NCI-H2196 (cell line): ENCODE data around the gene BTBD19.
A peak's percentile ranks its signal among the peaks of the same experiment; 100 is the strongest.
"Not testable (repeated sequence)": the region's sequence is repeated elsewhere in the genome, so short reads cannot be mapped to it uniquely, and the experiment has no call there.

Experiments
- DNase-seq: peaks from one replicate; lab custom pipeline; 2025; ENCODE audit not compliant: unreplicated experiment; lab: John Stamatoyannopoulos, UW

Gene BTBD19

DNA sequence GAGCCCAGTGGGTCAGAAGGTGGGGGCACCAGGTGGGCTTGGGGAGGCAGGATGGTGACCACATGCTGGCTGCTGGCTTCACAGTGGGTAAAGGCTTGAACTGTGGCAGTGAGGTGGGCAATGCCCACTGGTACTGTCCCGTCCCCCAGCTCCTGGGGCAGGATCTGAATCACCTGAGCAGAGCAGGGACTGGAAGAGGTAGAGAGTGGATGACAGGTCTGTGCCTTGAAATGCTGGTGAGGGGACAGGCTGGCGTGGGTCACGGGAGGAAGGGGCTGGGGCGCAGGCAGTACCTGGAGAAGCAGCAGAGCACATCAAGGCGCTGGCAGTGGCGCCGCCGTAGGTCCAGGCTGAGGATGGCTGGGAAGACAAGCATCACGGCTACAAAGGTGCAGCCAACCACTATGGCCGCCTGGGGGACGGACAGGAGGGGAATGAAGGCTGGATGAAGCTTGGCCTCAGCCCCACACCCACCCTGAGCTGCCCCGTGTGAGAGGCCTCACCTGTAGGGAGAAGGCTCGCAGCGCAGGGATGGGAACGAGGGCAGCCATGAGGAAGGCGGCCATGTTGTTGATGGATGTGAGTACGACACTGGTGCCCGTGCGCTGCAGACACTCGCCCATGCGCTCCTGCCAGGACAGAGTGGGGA lies 19.8 kb downstream of the BTBD19 start:
- no peak for DNase-seq

DNA sequence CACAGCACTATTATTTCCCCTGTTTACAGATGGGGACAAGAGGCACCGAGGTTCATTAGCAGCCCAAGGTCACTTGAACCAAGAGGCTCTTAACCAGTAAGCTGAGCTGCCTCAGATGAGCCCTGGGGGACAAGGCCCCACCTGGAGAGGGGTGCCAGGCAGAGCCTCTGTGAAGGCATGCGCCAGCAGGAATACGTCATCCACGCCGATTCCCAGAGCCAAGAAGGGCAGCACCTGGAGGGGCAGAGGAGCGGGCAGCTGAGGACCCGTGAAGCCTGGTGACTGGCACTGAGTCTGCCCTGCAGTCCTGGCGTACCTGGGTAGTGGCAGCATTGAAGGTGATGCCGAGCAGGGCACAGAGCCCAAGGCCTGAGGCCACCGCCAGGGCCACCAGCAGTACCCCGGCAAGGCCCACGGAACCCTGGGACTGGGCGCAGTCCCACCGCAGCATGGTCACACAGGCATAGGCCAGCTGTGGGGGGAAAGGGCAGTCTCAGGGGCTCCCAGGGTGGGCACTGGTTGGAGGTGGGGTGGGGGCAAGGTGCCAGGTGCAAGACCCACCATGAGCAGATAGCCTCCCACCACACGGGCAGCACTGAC lies 20.6 kb downstream of the BTBD19 start:
- no peak for DNase-seq

DNA sequence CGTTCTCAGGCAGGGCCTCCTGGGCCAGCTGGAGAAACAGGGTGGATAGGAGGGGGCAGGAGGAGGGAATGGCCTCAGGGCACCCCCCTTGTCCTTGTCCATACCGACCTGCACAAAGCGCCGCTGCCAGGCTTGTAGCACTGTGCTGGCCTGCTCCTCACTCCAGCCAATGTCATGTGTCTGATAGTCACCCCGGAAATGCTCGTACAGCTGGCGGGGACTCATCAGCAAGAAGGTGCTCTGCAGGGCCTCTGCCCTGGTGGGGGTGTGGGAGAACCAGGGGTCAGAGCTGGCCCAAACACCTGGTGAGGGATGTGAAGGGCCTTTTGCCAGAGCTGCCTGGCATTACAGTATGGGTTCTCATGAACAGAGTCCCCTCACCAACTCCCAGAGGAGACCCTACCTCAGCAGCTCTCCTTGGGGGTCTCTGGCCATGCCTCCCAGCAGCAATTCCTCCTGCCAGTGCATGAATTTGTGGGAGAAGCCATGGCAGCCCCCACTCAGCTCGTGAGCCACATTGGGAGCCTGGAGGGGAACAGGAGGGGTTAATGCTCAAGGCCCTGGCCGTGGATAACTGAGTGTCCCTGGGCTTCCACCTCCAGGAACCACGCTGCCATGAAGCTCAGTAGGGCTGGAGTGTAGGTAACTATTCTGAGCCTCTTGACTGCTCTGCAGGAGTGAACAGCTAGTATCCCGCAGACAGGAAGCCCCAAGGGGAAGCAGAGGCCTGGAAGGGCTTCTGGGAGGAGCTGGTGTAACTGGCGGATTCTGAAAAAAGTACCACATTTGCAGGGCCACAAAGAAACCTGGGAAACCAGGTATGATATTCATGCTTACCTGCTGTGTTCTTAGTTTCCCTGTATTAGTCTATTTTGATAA lies 21.4 kb downstream of the BTBD19 start:
- DNase-seq = no peak

DNA sequence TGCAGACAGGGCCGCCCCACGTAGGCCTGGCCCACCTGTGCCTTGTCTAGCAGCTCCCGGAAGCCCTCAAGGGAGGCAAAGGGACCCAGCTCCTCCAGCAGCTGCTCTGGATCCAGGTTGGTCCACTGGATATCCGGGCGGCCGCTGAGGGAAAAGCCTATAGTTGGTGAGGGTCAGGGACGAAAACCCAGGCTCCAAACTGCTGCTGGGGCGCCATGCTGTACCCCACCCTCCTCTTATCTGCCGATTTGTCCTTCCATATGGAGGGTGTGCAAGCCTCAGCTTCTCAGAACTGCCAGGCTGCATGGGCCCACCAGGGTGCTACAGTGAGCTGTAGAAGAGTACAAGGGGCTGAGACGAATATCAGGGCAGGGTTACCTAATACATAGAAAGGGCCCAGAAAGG lies 22.6 kb downstream of the BTBD19 start:
- DNase-seq = no peak

DNA sequence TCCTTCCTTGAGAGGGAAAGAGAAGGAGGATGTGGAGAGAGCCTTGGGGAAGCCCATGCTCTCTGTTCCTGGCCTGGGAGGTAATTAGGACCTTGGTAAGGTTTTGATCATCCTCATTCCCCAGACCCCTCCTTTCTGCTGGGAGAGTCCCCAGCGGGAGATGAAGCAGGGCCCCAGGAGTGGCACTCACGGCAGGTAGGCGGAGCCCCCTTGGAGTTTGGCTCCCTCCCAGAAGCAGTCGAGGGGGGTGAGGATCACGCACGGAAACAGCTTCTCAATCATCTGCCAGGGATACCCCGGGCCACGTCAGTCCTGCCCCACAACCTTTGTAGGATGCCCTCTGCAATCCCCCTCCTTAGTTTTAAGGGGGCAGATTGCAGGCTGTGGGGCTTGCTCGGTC lies 23.2 kb downstream of the BTBD19 start:
- DNase-seq = no peak

DNA sequence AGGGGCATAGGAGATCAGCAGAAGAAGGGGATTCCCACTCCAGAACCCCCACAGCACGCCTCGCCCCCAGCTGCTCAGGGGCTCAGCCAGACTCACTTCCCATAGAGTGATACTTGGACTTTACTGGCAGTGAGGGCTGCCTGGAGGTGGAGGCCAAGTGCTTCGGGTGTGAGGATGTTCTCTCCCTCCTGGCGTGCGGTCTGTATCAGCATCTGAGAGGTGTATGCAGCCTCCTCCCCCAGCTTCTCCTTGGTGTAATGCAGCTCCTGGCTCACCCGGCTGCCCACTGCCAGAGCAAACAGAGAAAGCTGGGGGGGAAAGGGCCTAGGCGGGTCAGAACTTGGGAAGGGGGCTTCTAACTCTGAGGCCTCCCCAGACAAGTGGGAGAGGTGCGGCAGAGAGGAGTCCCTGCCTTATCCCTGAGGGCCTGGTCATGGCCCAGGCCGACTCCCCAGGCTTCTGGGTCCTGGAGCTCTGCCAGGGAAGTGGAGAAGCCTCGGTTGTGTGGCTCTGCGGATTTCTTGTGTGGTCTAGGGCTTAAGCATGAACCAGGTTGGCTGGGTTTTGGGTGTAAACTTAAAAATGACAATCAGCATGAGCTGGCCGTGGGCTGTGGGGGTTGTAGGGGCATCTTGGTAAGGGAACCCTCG lies 23.9 kb downstream of the BTBD19 start:
- no peak for DNase-seq

DNA sequence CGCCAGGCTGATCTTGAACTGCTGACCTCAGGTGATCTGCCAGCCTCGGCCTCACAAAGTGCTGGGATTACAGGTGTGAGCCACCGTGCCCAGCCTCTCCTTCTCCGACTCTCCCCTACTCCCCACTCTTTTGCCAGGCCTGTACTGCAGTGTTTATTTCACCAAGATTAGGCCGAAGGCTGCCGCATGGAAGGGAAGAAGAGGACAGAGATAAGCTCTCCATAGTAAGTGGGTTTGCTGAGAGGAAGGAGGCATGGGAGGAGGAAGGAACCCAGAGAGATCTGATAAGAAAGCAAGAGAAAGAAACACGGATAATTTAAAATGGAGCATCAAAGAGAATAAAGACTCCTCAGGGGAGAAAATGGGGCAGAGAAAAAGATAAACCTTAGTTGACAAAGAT lies 26.0 kb downstream of the BTBD19 start:
- DNase-seq = no peak

DNA sequence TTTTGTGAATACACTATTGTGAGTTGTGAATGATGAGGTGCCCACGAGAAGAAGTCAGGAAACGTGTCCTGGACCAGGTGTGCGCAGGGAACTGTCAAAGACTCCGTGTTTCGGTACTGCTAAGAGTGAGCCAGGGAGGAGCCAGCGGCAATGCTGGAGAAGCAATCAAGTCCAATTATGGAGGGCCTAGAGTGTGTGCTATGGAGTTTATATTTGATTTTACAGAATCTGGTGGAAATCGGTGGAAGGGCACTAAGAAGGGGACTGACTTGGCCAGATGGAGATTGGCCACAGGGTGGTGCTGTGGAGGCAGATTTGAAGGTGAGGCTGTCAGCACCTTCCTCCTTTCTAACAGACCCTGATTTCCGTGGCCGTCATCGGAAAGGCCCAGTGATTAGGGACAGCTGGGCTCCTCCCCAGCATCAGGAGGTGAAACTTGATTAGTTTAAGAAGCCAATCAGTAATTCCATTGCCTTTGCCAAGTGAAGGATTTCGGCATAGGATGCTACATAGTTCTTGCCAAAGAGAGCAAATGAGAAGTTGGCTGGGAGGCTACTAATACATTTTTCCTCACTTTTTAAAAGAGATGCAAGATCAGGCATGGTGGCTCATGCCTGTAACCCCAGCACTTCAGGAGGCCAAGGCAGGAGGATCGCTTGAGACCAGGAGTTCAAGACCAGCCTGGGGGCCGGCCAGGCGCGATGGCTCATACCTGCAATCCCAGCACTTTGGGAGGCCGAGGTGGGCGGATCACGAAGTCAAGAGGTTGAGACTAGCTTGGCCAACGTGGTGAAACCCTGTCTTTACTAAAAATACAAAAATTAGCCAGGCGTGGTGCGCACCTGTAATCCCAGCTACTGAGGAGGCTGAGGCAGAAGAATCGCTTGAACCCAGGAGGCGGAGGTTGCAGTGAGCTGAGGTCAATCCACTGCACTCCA lies 27.7 kb downstream of the BTBD19 start:
- DNase-seq = peak; percentile 85

DNA sequence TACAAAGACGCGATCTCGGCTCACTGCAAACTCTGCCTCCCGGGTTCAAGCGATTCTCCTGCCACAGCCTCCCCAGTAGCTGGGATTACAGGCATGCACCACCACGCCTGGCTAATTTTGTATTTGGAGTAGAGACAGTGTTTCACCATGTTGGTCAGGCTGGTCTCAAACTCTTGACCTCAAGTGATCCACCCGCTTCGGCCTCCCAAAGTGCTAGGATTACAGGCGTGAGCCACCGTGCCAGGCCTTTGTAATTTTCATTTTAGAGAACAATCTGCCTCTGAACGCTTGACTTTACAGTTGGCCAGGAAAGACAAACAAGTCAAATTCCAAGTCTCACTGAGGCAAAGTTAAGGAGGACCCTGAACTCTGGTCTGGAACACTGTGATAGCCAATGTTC lies 30.0 kb downstream of the BTBD19 start:
- not testable (repeated sequence) for DNase-seq

DNA sequence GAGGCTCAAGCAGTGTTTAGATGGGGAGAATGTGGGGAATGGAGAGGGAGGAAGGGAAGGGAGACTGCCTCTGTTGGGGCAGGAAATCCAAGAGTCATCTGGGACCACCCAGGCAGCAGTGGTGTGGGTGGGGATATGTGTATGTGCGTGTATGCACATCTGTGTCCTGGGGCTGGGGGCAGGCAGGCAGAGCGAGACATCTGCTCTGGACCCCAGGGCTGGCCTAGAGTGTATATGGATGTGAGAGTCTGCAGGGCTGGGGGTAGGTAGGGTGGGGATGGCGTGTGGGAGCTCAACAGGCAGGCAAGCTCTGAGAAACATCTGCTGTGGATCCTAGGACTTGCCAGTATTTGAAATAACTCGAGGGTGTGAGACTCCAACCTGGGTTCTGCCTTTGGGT lies 31.3 kb downstream of the BTBD19 start:
- DNase-seq = no peak

DNA sequence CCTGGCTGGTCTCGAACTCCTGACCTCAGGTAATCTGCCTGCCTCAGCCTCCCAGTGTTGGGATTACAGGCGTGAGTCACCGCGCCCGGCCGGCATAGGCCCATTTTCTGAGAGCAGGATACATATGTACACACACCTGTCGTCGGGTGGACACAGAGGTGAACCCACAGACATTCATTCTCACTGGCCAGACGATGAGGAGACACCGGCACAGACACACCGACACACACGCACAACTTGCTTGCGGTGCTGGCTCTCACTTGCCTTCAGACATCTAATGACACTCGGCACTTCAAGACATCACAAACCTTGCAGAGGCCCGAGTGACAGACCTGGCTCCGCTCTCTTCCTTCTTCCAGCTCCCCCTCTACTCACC lies 34.2 kb downstream of the BTBD19 start:
- DNase-seq = no peak

DNA sequence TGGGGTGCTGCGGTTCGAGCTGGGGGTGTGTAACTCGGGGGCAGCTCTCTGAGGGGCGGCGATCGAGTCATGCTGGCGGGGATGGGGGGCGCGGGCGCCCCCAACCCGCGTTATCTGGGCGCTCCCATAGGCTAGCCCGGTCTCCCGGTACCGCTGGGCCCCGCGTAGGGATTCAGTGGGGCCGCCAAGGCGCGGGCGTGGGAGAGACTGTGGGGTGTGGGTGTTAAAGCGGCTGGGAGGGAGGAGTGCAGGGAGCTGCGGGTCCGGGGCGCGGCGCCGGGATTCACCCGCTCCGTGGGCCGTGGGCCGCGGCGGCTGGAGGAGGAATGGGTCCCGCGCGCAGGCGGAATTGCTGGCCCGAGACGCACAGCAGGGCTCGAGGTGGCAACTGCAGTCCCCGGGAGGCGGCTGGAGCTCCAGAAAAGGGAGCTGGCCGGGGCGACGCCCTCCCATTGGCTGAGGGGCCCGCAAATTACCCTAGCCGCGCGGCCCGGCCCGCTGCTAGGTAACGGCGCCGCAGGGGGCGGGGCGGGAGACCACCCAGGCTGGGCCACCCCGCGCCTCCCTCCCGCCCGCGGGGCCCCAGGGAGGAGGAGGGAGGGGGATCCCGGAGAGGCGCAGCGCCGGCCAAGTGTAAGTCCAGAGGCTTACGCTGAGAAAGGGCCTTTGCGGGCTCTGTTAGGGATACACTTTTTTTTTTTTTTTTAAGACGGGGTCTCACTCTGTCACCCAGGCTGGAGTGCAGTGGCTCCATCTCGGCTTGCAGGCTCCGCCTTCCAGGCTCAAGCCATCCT lies 34.7 kb downstream of the BTBD19 start, which contains the start of gene PTCH2:
TSS of gene PTCH2 (minus strand) at position 392 of the 794 bp plus-strand sequence. CDS start at position 71, 321 bp downstream.
- DNase-seq = peak; percentile 14

DNA sequence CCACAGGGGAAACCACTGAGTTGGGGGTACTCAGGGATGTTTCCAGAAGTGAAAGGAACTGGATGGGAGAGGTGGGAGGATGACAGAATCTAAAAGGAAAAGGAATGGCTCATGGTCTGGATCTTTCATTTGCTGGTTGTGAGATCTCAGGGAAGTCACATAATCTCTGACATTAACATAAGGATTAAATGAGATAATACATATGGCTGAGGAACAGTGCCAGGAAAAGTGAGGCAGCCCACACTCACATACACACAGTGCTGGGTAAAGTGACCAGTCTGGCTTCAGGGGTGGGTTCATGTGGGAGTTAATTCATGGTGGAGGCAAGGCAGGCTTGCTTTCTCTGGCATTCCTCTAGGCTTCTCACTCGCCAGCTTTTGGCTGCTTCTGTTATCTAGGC lies 38.7 kb downstream of the BTBD19 start:
- no peak for DNase-seq

DNA sequence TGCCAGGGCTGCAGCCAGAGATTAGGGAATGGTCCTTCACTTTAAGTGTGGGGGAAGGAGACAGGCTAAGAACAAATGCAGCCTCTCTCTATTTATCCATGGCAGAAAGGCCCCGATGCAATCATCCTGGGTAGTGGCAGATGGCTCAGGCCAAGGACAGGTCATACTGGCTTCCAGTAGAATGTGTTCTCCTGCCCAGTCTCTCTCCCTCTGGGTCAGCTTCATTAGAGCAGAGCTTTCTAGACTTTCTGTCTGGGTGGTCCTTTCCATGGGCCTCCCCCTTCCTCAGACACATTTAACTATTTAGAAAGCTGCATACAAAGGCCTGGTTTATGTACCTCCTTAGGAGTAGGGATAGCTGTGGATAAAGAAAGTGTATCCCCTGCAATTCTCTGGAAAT lies 39.5 kb downstream of the BTBD19 start:
- DNase-seq = no peak

DNA sequence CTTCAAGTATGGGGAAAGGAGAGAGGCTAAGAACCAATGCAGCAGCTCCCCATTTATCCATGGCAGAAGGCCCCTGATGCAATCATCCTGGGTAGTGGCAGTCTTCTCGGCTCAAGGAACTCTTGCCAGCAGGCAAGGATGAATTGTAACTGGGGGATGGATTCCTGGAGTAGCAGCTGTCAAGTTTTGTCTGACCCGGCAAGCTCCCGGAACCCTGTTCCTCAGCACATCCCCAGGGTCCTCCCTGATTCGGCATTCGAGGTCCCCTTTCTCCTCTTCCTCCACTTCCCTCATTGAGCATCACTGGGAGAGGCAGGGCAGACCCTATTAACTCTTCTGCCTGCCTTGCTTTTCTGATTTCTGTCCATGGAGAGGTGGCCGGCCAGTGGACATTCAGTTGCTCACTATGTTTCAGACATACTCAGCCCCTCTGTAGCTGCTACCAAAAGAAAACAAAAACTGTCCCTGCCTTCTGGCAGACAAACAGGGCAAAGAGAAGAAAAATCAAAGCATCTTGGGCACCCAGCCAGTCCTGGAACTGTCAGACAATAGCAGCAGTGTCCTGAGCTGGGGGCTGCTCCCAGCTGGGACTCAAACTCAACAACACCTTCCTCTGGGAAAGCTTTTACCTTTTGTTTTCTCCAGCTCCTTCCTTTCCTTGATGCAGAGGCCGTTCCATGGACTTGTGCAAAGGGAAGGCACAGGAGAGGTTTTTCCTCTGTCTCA lies 40.3 kb downstream of the BTBD19 start:
- no peak for DNase-seq

DNA sequence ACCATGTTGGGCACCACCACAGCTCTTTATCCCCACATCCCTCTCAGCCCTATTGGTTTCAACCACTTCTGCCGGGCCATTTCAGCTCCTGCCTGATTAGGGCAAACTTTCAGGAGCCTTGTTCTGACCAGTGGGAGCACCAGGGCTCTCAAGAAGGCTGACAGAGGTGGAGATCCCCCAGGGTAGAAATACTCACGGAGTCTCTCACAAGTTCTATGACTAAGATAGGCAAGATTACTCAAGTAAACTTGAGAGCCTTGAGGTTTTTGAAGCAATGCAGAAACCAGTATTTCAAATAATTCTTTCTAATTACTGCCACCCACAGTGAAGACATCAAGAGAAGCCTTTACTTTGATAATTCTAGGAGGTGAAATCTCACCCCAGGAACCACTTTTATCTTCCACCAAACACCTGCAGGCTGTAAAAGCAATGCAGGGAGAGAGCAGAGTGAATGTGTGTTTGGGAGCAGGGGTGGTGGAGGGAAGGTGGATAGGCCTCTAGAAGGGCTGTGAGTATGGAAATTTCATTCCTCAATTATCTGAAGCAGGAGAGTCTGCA lies 41.3 kb downstream of the BTBD19 start:
- no peak for DNase-seq

DNA sequence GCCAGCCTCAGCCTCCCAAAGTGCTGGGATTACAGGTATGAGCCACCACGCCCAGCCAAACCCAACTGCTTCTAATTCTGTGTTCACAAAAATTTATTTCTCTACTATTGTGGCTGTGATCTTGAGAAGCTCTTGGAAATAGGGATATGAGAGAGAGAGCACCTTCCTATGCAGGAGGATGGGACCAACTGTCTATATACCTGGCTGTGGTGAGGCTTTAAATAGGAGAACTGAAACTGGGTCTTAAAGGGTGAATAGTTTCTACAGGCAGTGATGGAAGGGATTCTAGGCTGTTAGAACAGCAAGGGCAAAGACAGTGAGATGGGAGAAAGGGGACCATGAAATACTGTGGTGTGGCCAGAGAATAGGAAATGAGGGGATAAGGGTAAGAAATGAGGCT lies 43.0 kb downstream of the BTBD19 start:
- DNase-seq = no peak

DNA sequence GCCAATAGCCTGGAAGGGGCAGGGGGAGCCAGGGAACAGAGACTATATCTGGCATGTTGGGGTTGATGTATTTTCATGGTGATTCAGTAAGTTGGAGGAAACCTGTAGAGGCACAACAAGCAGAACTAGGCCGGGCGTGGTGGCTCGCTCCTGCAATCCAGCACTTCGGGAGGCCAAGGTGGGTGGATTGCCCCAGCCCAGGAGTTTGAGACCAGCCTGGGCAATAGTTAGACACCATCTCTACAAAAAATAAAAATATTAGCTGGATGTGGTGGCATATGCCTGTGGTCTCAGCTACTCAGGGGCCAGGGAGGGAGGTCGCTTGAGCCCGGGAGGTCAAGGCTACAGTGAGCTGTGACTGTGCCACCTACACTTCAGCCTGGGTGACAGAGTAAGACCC lies 44.9 kb downstream of the BTBD19 start:
- no peak for DNase-seq

DNA sequence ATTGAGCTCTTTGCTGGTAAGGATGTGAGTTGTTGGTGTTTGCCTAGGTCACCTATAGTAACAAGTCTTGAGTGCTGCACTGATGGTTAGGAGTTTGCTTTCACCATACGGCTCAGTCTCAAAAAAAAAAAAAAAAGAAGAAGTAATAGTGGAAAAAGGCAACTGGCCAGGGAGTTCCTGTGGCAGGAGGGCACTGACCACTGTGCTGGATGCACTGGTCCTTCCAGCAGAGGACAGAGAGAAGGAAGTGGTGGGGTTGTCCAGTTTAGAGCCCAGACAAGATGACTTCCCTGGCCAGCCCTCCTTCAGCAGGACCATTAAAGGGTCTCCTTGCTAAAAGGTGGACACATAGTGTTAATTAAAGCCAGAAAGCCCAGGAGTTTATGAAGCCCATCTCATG lies 46.6 kb downstream of the BTBD19 start:
- DNase-seq = no peak
